Panc1 (cell line): ENCODE data around the gene SERTAD1.

ENCODE experiments used
- POLR2AphosphoS5 ChIP-seq: IDR thresholded peaks from 2 replicates; pipeline ENCODE4 v1.6.1; 2012; ENCODE audit warnings: mild to moderate bottlenecking, low read depth, low read length, moderate library complexity
- SIN3A ChIP-seq: IDR thresholded peaks from 2 replicates; pipeline ENCODE4 v1.6.1; 2012; ENCODE audit warnings: low read depth, mild to moderate bottlenecking, low read length, moderate library complexity, borderline replicate concordance; ENCODE audit not compliant: insufficient read depth
- TF ChIP-seq, protein P1 (sequence below): fragments of 450-650 bp; IDR thresholded peaks from 2 replicates; pipeline ENCODE4 v1.5.1; 2017; ENCODE audit warnings: mild to moderate bottlenecking

DNA sequence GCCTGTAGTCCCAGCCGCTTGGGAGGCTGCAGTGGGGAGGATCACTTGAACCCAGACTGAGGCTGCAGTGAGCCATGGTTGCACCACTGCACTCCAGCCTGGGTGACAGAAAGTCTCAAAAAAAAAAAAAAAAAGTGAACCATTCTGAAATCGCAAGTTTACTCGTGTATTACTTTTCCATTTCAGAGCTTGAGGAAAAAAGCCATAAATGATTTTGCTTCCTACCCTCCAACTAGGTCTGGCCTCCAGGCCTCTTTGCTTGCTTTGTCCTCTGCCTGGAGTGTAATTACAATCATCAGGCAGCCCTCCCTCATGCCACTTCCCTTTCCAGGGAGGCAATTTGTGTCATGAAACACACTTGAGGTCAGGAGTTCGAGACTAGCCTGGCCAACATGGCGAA is 31.3 kb upstream of the SERTAD1 start:
- TF ChIP-seq, protein P1, sequence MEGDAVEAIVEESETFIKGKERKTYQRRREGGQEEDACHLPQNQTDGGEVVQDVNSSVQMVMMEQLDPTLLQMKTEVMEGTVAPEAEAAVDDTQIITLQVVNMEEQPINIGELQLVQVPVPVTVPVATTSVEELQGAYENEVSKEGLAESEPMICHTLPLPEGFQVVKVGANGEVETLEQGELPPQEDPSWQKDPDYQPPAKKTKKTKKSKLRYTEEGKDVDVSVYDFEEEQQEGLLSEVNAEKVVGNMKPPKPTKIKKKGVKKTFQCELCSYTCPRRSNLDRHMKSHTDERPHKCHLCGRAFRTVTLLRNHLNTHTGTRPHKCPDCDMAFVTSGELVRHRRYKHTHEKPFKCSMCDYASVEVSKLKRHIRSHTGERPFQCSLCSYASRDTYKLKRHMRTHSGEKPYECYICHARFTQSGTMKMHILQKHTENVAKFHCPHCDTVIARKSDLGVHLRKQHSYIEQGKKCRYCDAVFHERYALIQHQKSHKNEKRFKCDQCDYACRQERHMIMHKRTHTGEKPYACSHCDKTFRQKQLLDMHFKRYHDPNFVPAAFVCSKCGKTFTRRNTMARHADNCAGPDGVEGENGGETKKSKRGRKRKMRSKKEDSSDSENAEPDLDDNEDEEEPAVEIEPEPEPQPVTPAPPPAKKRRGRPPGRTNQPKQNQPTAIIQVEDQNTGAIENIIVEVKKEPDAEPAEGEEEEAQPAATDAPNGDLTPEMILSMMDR: no peak
- TF ChIP-seq POLR2AphosphoS5 (no peak), SIN3A (no peak)
